Suprapubic skin (tissue), 4 donors: Measurements from ENCODE around the gene GFOD2. TPM values are rescaled to one million over a fixed set of nuclear protein-coding genes. Genes with fewer than 3 reads are reported as not detected.

Experiments used
- DNase-seq, 2 donors: peaks; one replicate each; pipeline ENCODE4 v3.0.0-alpha.2; 2019; ENCODE audit warnings: low spot score in 2 of 2
- H3K27ac ChIP-seq: fragments of 200-600 bp; sonication (generic); one replicate; pipeline ENCODE4 v1.5.1; 2019
- H3K27me3 ChIP-seq: fragments of 200-600 bp; sonication (generic); one replicate; pipeline ENCODE4 v1.5.1; 2019
- H3K36me3 ChIP-seq: fragments of 200-600 bp; sonication (generic); one replicate; pipeline ENCODE4 v1.5.1; 2019
- H3K4me1 ChIP-seq: fragments of 200-600 bp; sonication (generic); one replicate; pipeline ENCODE4 v1.5.1; 2019
- H3K4me3 ChIP-seq: fragments of 200-600 bp; sonication (generic); one replicate; pipeline ENCODE4 v1.5.1; 2019; ENCODE audit warnings: mild to moderate bottlenecking
- H3K9me3 ChIP-seq: fragments of 200-600 bp; sonication (generic); one replicate; pipeline ENCODE4 v1.5.1; 2019
- EP300 ChIP-seq: sonication (generic); formaldehyde crosslinking; IDR thresholded peaks from one replicate; pipeline ENCODE4 v1.6.1; 2017; ENCODE audit warnings: antibody characterized with exemption
- POLR2A ChIP-seq, 2 donors: fragments of 450-650 bp; IDR thresholded peaks; one replicate each; pipeline ENCODE4 v1.6.1; 2017; ENCODE audit warnings: antibody characterized with exemption in 2 of 2, mild to moderate bottlenecking in 2 of 2, moderate library complexity in 2 of 2
- POLR2AphosphoS5 ChIP-seq, 3 donors: sonication (generic); formaldehyde crosslinking; IDR thresholded peaks; one replicate each; pipeline ENCODE4 v1.6.1; 2017; ENCODE audit warnings: antibody characterized with exemption in 3 of 3
- WGBS: methylation state at CpG from one replicate; pipeline ENCODE4 v1.1.5; 2018; 5-methylcytosine and 5-hydroxymethylcytosine counted together
- total RNA-seq, 4 donors: library from RNA; depleted of rRNA; stranded (reverse); fragments of >200 nt; gene quantifications; one replicate each; pipeline ENCODE4 v1.1.0, GENCODE V29; 2016
- TF ChIP-seq, protein P1 (sequence below), 2 donors: fragments of 200-600 bp in 1 of 2; fragments of 450-650 bp in 1 of 2; sonication (generic) in 1 of 2; IDR thresholded peaks; one replicate each; pipeline ENCODE4 v1.5.1; 2016 to 2019; ENCODE audit warnings: antibody characterized with exemption in 2 of 2, mild to moderate bottlenecking in 1 of 2, moderate library complexity in 1 of 2

Gene GFOD2
- total RNA-seq, 4 donors from 2014 or later = 18.3 to 31.1 (median 25.9) TPM

DNA sequence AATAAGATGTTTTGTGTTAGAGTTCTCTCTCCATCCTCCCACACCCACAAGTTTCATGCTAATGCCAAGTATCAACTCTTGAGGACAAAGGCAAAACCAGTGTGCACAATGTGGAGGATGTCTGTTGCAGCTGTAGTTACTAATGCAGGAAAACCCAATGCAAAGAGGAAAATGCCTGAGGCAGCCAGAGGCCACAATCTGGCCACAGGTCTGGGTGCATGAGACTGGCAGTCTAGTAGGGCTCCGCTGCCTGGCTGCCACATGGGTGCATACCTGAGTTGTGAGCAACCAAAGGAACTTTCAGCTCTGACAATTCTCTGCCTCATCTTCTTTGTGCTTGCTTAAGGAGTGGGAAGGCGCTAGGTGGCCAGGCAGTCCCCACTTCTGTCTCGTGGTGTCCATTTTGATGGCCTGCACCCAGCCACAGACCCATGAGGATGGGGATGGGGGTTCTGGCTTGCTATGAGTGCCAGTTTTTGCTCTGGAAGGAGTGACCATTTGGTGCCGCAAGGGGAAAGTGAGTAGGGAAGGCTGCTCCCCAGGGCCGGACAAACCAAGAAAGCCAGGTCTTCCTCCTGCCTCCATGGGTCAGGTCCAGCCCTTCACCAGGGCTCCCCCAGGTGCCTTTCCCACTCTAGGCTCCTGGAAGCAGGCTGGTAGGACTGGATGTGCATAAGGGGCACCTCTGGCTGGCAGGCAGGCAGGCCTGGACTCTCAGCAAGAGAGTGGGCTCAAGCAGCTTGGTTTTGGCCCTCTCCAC, 4.2 kb upstream of the GFOD2 start:
- WGBS = 85% methylated on average over 5 of the region's 5 CpGs
- no peak overlapping the region for H3K4me3 ChIP-seq
- TF ChIP-seq EP300 (no peak), POLR2A (IDR thresholded peaks at IDR 0.05) (no peak), POLR2AphosphoS5 (IDR thresholded peaks at IDR 0.05) (no peak)
- TF ChIP-seq, protein P1, sequence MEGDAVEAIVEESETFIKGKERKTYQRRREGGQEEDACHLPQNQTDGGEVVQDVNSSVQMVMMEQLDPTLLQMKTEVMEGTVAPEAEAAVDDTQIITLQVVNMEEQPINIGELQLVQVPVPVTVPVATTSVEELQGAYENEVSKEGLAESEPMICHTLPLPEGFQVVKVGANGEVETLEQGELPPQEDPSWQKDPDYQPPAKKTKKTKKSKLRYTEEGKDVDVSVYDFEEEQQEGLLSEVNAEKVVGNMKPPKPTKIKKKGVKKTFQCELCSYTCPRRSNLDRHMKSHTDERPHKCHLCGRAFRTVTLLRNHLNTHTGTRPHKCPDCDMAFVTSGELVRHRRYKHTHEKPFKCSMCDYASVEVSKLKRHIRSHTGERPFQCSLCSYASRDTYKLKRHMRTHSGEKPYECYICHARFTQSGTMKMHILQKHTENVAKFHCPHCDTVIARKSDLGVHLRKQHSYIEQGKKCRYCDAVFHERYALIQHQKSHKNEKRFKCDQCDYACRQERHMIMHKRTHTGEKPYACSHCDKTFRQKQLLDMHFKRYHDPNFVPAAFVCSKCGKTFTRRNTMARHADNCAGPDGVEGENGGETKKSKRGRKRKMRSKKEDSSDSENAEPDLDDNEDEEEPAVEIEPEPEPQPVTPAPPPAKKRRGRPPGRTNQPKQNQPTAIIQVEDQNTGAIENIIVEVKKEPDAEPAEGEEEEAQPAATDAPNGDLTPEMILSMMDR (IDR thresholded peaks at IDR 0.05) = no peak
- H3K4me1 ChIP-seq = peaks cover 16% of the 10 kb centered on the region
- no peak for DNase-seq
- peaks cover 44% of the 10 kb centered on the region for H3K36me3 ChIP-seq
- H3K27me3 ChIP-seq = no peaks in the 10 kb centered on the region
- no peaks in the 10 kb centered on the region for H3K9me3 ChIP-seq
- H3K27ac ChIP-seq = no peak overlapping the region

DNA sequence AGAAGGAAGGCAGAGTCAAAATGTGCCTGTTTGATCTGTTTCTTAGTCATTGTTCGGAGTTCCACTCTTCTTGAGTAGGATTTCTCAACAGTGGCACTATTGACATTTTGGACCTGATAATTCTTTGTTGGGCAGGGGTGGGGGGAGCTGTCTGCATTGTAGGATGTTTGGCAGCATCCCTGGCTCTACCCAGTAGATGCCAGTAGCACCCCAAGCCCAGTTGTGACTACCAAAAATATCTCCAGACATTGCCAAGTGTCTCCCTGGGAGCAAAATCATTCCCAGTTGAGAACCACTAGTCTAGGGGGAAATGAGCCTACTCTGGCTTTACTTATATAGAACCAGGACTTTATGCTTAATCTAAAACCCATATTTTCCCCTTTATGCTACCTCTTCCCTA, 1.1 kb upstream of the GFOD2 start:
- Histone ChIP-seq H3K27me3 (no peaks in the 10 kb centered on the region), H3K4me1 (peaks cover 26% of the 10 kb centered on the region), H3K36me3 (peaks cover 19% of the 10 kb centered on the region), H3K9me3 (no peaks in the 10 kb centered on the region), H3K4me3 (peak overlapping the region; percentile 97), H3K27ac (peak overlapping the region; percentile 89)
- no peak for DNase-seq
- WGBS = 50% methylated on average over 1 of the region's 1 CpG
- TF ChIP-seq POLR2AphosphoS5 (IDR thresholded peaks at IDR 0.05) (no peak), EP300 (no peak)

DNA sequence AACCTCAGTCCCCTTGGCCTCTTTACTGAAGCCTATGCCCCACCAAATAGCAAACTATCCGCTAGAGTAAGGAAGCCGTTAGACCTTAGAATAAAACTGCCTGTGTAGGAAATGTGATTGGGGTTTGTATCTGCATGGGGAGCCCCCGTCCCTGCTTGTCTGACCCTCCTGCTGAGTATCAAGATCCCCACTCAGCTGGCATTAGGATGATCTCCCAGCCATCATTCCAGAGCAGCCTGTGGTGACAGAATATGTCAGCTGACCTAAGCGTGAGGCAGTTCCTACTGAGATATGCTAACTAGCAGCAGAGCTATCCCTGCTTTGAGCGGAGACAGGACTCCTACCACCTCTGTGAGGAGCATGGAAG, 645 bp upstream of the GFOD2 start:
- no peaks in the 10 kb centered on the region for H3K27me3 ChIP-seq
- no peak for DNase-seq
- TF ChIP-seq POLR2AphosphoS5 (IDR thresholded peaks at IDR 0.05) (no peak), EP300 (no peak), POLR2A (IDR thresholded peaks at IDR 0.05) (no peak)
- TF ChIP-seq, protein P1 (IDR thresholded peaks at IDR 0.05) = no peak
- H3K4me3 ChIP-seq = peak overlapping the region; percentile 97
- H3K4me1 ChIP-seq = peaks cover 26% of the 10 kb centered on the region
- WGBS = 0% methylated on average over 5 of the region's 5 CpGs
- H3K9me3 ChIP-seq = no peaks in the 10 kb centered on the region
- peaks cover 14% of the 10 kb centered on the region for H3K36me3 ChIP-seq
- peak overlapping the region; percentile 89 for H3K27ac ChIP-seq

GRCh38 chr16:67718668-67719047, 458 bp downstream of the GFOD2 start:
- Histone ChIP-seq H3K27me3 (no peaks in the 10 kb centered on the region), H3K4me1 (peaks cover 26% of the 10 kb centered on the region), H3K9me3 (no peaks in the 10 kb centered on the region), H3K36me3 (peaks cover 6% of the 10 kb centered on the region), H3K4me3 (peak overlapping the region; percentile 97), H3K27ac (peak overlapping the region; percentile 89)
- WGBS = under 1% methylated on average over 10 of the region's 14 CpGs
- DNase-seq = no peak
- TF ChIP-seq EP300 (no peak), POLR2A (IDR thresholded peaks at IDR 0.05) (no peak), POLR2AphosphoS5 (IDR thresholded peaks at IDR 0.05) (no peak)
- TF ChIP-seq, protein P1 (IDR thresholded peaks at IDR 0.05) = no peak

- no peaks in the 10 kb centered on the region for H3K9me3 ChIP-seq
- no peak overlapping the region for H3K4me3 ChIP-seq
- 95% methylated on average over 2 of the region's 2 CpGs for WGBS
- no peak for DNase-seq
- TF ChIP-seq POLR2AphosphoS5 (IDR thresholded peaks at IDR 0.05) = no peak
- TF ChIP-seq, protein P1 (IDR thresholded peaks at IDR 0.05) = no peak
- H3K27ac ChIP-seq = no peak overlapping the region
- no peaks in the 10 kb centered on the region for H3K36me3 ChIP-seq
- H3K4me1 ChIP-seq = peaks cover 26% of the 10 kb centered on the region
- H3K27me3 ChIP-seq = no peaks in the 10 kb centered on the region
Observed at GRCh38 chr16:67716097-67716496, 3.0 kb downstream of the GFOD2 start.
